AG08396 (cell line): ENCODE results near the gene DOCK1.
A peak's percentile ranks its signal among the peaks of the same experiment; 100 is the strongest.

Source experiments
- DNase-seq: peaks from one replicate; pipeline ENCODE4 v3.0.0; 2012; ENCODE audit warnings: low spot score, mixed read lengths

Gene DOCK1

GRCh38 chr10:127402596-127403409, 497.6 kb downstream of the DOCK1 start:
- DNase-seq, result peak; percentile 26

GRCh38 chr10:127405221-127405620, 500.0 kb downstream of the DOCK1 start:
- peak; percentile 54 for DNase-seq

- DNase-seq, result no peak
Observed at GRCh38 chr10:127406018-127406550, 500.9 kb downstream of the DOCK1 start.

GRCh38 chr10:127407551-127407950, 502.3 kb downstream of the DOCK1 start:
- DNase-seq, result no peak

GRCh38 chr10:127408112-127408710, 503.0 kb downstream of the DOCK1 start:
- DNase-seq, result no peak

- no peak for DNase-seq
Observed at GRCh38 chr10:127408733-127409132, 503.5 kb downstream of the DOCK1 start.

GRCh38 chr10:127410030-127410429, 504.8 kb downstream of the DOCK1 start:
- DNase-seq, result no peak

- DNase-seq, result no peak
Observed at GRCh38 chr10:127411062-127411461, 505.8 kb downstream of the DOCK1 start.

GRCh38 chr10:127413326-127413725, 508.1 kb downstream of the DOCK1 start:
- DNase-seq, result no peak

- no peak for DNase-seq
Observed at GRCh38 chr10:127414024-127414423, 508.8 kb downstream of the DOCK1 start.

GRCh38 chr10:127415116-127415515, 509.9 kb downstream of the DOCK1 start:
- DNase-seq, result no peak

- no peak for DNase-seq
Observed at GRCh38 chr10:127415901-127416581, 510.8 kb downstream of the DOCK1 start.

- DNase-seq, result no peak
Observed at GRCh38 chr10:127417031-127417430, 511.8 kb downstream of the DOCK1 start.

GRCh38 chr10:127417686-127418401, 512.6 kb downstream of the DOCK1 start:
- DNase-seq, result no peak

GRCh38 chr10:127418536-127419168, 513.4 kb downstream of the DOCK1 start:
- DNase-seq, result no peak

GRCh38 chr10:127420138-127420684, 515.0 kb downstream of the DOCK1 start:
- DNase-seq, result no peak

GRCh38 chr10:127423218-127423915, 518.1 kb downstream of the DOCK1 start:
- no peak for DNase-seq

- DNase-seq, result peak; percentile 66
Observed at GRCh38 chr10:127424594-127425264, 519.5 kb downstream of the DOCK1 start.

- peak; percentile 21 for DNase-seq
Observed at GRCh38 chr10:127426746-127427145, 521.5 kb downstream of the DOCK1 start.

- DNase-seq, result no peak
Observed at GRCh38 chr10:127427926-127428325, 522.7 kb downstream of the DOCK1 start.
